Kidney glomerular epithelial cell (primary cell): ENCODE results near the gene COL5A1.

ENCODE experiments used
- DNase-seq: peaks from one replicate; lab custom pipeline; 2025; lab: John Stamatoyannopoulos, UW

The COL5A1 gene

GRCh38 chr9:134834957-134835419 is 193.4 kb downstream of the COL5A1 start:
- no peak for DNase-seq

- DNase-seq = no peak
These were observed 193.8 kb downstream of the COL5A1 start for GRCh38 chr9:134835448-134835847.

- DNase-seq = no peak
These were observed 194.4 kb downstream of the COL5A1 start for GRCh38 chr9:134835987-134836386.

GRCh38 chr9:134836406-134836970 is 194.9 kb downstream of the COL5A1 start:
- no peak for DNase-seq

- no peak for DNase-seq
These were observed 195.9 kb downstream of the COL5A1 start for GRCh38 chr9:134837529-134837928.

- no peak for DNase-seq
These were observed 197.2 kb downstream of the COL5A1 start for GRCh38 chr9:134838651-134839454.

GRCh38 chr9:134839455-134840125 is 198.0 kb downstream of the COL5A1 start:
- no peak for DNase-seq

- DNase-seq = no peak
These were observed 198.9 kb downstream of the COL5A1 start for GRCh38 chr9:134840511-134840910.

GRCh38 chr9:134841180-134841904 is 199.7 kb downstream of the COL5A1 start:
- no peak for DNase-seq

GRCh38 chr9:134842321-134842720 is 200.7 kb downstream of the COL5A1 start:
- no peak for DNase-seq

- DNase-seq = no peak
These were observed 202.1 kb downstream of the COL5A1 start for GRCh38 chr9:134843740-134844139.

GRCh38 chr9:134844821-134845220 is 203.2 kb downstream of the COL5A1 start:
- no peak for DNase-seq

- no peak for DNase-seq
These were observed 204.6 kb downstream of the COL5A1 start for GRCh38 chr9:134846187-134846586.

GRCh38 chr9:134846699-134847098 is 205.1 kb downstream of the COL5A1 start:
- DNase-seq = no peak

- DNase-seq = no peak
These were observed 205.5 kb downstream of the COL5A1 start for GRCh38 chr9:134847138-134847537.

GRCh38 chr9:134847752-134848432 is 206.3 kb downstream of the COL5A1 start:
- no peak for DNase-seq

- no peak for DNase-seq
These were observed 206.9 kb downstream of the COL5A1 start for GRCh38 chr9:134848504-134848903.

GRCh38 chr9:134850611-134851010 is 209.0 kb downstream of the COL5A1 start:
- no peak for DNase-seq

GRCh38 chr9:134851020-134851419 is 209.4 kb downstream of the COL5A1 start:
- DNase-seq = no peak

- DNase-seq = no peak
These were observed 211.5 kb downstream of the COL5A1 start for GRCh38 chr9:134852906-134853654.

- DNase-seq = no peak
These were observed 212.3 kb downstream of the COL5A1 start for GRCh38 chr9:134853893-134854292.
